HEK293 (cell line): ENCODE data around the gene ACAA1.
"Not testable (repeated sequence)": the region's sequence is repeated elsewhere in the genome, so short reads cannot be mapped to it uniquely, and the experiment has no call there.

Source experiments
- CTCF ChIA-PET: fragments of 350-600 bp; formaldehyde crosslinking; extraction: SDS; loops from one replicate; lab custom pipeline; 2021; ENCODE audit warnings: antibody characterized with exemption; lab: Yijun Ruan, JAX
- POLR2A ChIA-PET: fragments of 300-600 bp; formaldehyde crosslinking; extraction: SDS; loops from one replicate; lab custom pipeline; 2020; ENCODE audit warnings: antibody characterized with exemption, inconsistent platforms; lab: Yijun Ruan, JAX
- H3K27ac ChIP-seq: fragments of 200-500 bp; sonication (Bioruptor generic); 2 replicates; pipeline ENCODE4 v1.5.1; 2014; ENCODE audit warnings: low read depth, low read length, control low read depth, inconsistent platforms; ENCODE audit errors: extremely low read depth
- H3K36me3 ChIP-seq, 2 experiments: fragments of 200-500 bp in 1 of 2; sonication (Bioruptor generic) in 1 of 2; 1 replicate in 1 of 2; 2 replicates in 1 of 2; pipeline ENCODE4 v1.5.1; 2014 to 2017; ENCODE audit warnings: inconsistent platforms in 2 of 2, low read length in 2 of 2; ENCODE audit not compliant: control insufficient read depth in 2 of 2, insufficient read depth in 1 of 2
- H3K4me1 ChIP-seq: fragments of 200-500 bp; sonication (Bioruptor generic); 2 replicates; pipeline ENCODE4 v1.5.1; 2014; ENCODE audit warnings: mild to moderate bottlenecking, low read length, inconsistent platforms; ENCODE audit not compliant: control insufficient read depth, insufficient read depth
- H3K4me3 ChIP-seq: 2 replicates; pipeline ENCODE4 v1.5.1; 2011; ENCODE audit warnings: low read depth, mild to moderate bottlenecking, control low read depth, low read length, moderate library complexity
- H3K9me3 ChIP-seq: fragments of 200-500 bp; sonication (Bioruptor generic); 2 replicates; pipeline ENCODE4 v1.5.1; 2014; ENCODE audit warnings: low read depth, low read length, inconsistent platforms; ENCODE audit not compliant: control insufficient read depth, insufficient read depth
- EGR2 ChIP-seq: fragments of 450-650 bp; formaldehyde crosslinking; IDR thresholded peaks from 2 replicates; pipeline ENCODE4 v1.5.1; 2016; ENCODE audit warnings: low read depth, missing biosample characterization, missing genetic modification characterization
- KLF9 ChIP-seq: fragments of 450-650 bp; formaldehyde crosslinking; IDR thresholded peaks from 2 replicates; pipeline ENCODE4 v1.5.1; 2016; ENCODE audit warnings: missing biosample characterization, missing genetic modification characterization, low read depth
- RBAK ChIP-seq: fragments of 450-650 bp; formaldehyde crosslinking; IDR thresholded peaks from 2 replicates; pipeline ENCODE4 v1.5.1; 2016; ENCODE audit warnings: missing biosample characterization, missing genetic modification characterization
- SALL2 ChIP-seq: fragments of 450-650 bp; formaldehyde crosslinking; IDR thresholded peaks from 2 replicates; pipeline ENCODE4 v1.5.0; 2017; ENCODE audit warnings: missing biosample characterization, mild to moderate bottlenecking, missing genetic modification characterization, borderline replicate concordance
- SETDB1 ChIP-seq: IDR thresholded peaks from one replicate; pipeline ENCODE4 v1.6.1; 2017; ENCODE audit warnings: mild to moderate bottlenecking, low read length, moderate library complexity, mixed read lengths; ENCODE audit not compliant: insufficient read length
- ZBTB48 ChIP-seq: fragments of 450-650 bp; formaldehyde crosslinking; IDR thresholded peaks from 2 replicates; pipeline ENCODE4 v1.5.1; 2016; ENCODE audit warnings: missing biosample characterization, missing genetic modification characterization
- ZFHX2 ChIP-seq: fragments of 450-650 bp; formaldehyde crosslinking; conservative IDR thresholded peaks from 2 replicates; pipeline ENCODE4 v1.5.1; 2016; ENCODE audit warnings: missing biosample characterization, missing genetic modification characterization
- ZNF114 ChIP-seq: fragments of 450-650 bp; formaldehyde crosslinking; IDR thresholded peaks from 2 replicates; pipeline ENCODE4 v1.5.0; 2017; ENCODE audit warnings: missing biosample characterization, missing genetic modification characterization
- ZNF155 ChIP-seq: fragments of 450-650 bp; formaldehyde crosslinking; IDR thresholded peaks from 2 replicates; pipeline ENCODE4 v1.5.1; 2016; ENCODE audit warnings: missing biosample characterization, missing genetic modification characterization
- ZNF2 ChIP-seq: fragments of 450-650 bp; formaldehyde crosslinking; IDR thresholded peaks from 2 replicates; pipeline ENCODE4 v1.5.1; 2016; ENCODE audit warnings: missing biosample characterization, missing genetic modification characterization
- ZNF223 ChIP-seq: fragments of 450-650 bp; formaldehyde crosslinking; IDR thresholded peaks from 2 replicates; pipeline ENCODE4 v1.5.1; 2016; ENCODE audit warnings: missing biosample characterization, missing genetic modification characterization
- ZNF324 ChIP-seq: fragments of 450-650 bp; formaldehyde crosslinking; IDR thresholded peaks from 2 replicates; pipeline ENCODE4 v1.5.1; 2016; ENCODE audit warnings: missing biosample characterization, missing genetic modification characterization
- ZNF335 ChIP-seq: fragments of 450-650 bp; formaldehyde crosslinking; conservative IDR thresholded peaks from 2 replicates; pipeline ENCODE4 v1.5.1; 2016; ENCODE audit warnings: missing biosample characterization, missing genetic modification characterization
- ZNF341 ChIP-seq: fragments of 450-650 bp; formaldehyde crosslinking; IDR thresholded peaks from 2 replicates; pipeline ENCODE4; 2016; ENCODE audit warnings: low read depth, missing biosample characterization, missing genetic modification characterization
- ZNF664 ChIP-seq: fragments of 450-650 bp; formaldehyde crosslinking; IDR thresholded peaks from 2 replicates; pipeline ENCODE4 v1.5.1; 2016; ENCODE audit warnings: missing biosample characterization, missing genetic modification characterization
- ZNF677 ChIP-seq: fragments of 450-650 bp; IDR thresholded peaks from 2 replicates; pipeline ENCODE4 v1.5.0; 2018; ENCODE audit warnings: missing biosample characterization, mild to moderate bottlenecking, missing genetic modification characterization, moderate library complexity
- ZNF776 ChIP-seq: fragments of 450-650 bp; formaldehyde crosslinking; IDR thresholded peaks from 2 replicates; pipeline ENCODE4 v1.5.0; 2017; ENCODE audit warnings: missing biosample characterization, missing genetic modification characterization, borderline replicate concordance
- ZNF843 ChIP-seq: fragments of 450-650 bp; formaldehyde crosslinking; IDR thresholded peaks from 2 replicates; pipeline ENCODE4 v1.5.1; 2016; ENCODE audit warnings: missing biosample characterization, missing genetic modification characterization

Gene ACAA1

DNA sequence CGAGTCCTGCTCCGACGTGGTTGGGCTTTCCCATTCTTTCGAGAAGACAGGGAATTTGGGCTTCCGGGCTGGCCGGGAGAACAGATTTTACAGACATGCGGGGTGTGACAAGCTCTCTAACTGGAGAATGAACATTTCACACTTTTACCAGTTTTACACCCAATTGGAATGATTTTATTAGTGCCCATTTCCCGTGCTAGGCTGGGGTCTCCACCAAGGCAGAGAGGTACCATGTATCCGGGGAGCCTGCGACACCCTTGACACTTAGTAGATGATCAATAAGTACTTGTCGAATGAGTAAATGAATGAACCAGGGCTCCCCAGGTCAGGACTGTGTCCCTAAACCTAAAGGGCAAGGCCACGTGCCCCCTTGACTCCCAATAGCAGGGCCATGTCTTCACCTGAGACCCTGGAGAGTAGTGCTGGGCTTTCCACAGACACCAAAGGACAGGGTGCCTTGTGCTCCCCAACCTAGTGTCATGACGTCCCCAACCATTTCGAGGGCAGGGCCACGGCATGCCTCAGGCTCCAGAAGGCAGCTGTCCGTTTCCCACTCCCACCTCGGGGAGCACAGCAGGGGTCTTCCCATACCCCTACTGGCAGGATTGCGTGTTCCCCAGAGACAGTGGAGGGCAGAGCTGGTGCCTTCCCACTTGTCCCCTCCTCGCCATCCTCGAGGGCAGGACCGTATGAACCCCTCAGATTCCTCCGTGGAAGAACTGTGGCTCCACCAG, 855 bp upstream of the ACAA1 start (continued):
- no peak for TF ChIP-seq ZNF114 (tag by site-specific recombination)
- TF ChIP-seq ZNF324 (tag by site-specific recombination) = no peak
- 0 out of 2 replicates have a peak, but pooled peaks have one; percentile 17 for TF ChIP-seq ZNF664 (tag by site-specific recombination)
- TF ChIP-seq ZBTB48 (tag by site-specific recombination) = 0 out of 2 replicates have a peak, but pooled peaks have one; percentile 12
- no peak for TF ChIP-seq KLF9 (tag by site-specific recombination)
- TF ChIP-seq ZNF223 (tag by site-specific recombination) = no peak
- TF ChIP-seq ZNF776 (tag by site-specific recombination) = no peak
- no peak for TF ChIP-seq EGR2 (tag by site-specific recombination)

DNA sequence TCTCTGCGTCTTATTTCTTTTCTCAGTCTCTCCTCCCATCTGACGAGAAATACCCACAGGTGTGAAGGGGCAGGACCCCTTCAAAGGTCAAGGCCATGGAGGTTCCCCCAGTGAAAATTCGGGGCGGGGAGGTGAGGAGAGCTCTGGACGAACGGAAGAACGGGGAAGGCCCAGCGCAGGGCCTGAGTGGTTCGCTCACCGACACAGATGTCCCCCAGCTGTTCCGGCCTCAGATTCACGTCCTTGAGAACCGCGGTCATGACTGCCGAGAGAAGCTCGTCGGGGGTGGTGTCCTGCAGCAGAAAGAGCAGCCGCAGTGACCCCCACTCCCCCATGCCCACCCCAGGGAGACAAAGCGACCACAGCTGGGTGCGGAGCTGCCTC, 542 bp downstream of the ACAA1 start:
- ChIA-PET CTCF (no interaction called here), POLR2A (interaction anchor here (0.8 to 3.5 kb wide), 12 partner anchors 10 to 319 kb away, joined by 3 to 48 read pairs (median 6); partner anchors contain the start of genes ACVR2B and OXSR1)
- Histone ChIP-seq H3K9me3 (no peaks in the 10 kb centered on the region), H3K4me3 (peak overlapping the region; percentile 83), H3K4me1 (no peaks in the 10 kb centered on the region), H3K36me3 (peaks cover 0 to 39% of the 10 kb centered on the region in 2 experiments; a peak in 1 of 3 replicates), H3K27ac (peak overlapping the region; percentile 2; the same call in 1 of the 2 replicates)
- TF ChIP-seq SETDB1 (no peak), ZNF335 (peak; percentile 83), ZNF341 (tag by site-specific recombination) (peak; percentile 86)

DNA sequence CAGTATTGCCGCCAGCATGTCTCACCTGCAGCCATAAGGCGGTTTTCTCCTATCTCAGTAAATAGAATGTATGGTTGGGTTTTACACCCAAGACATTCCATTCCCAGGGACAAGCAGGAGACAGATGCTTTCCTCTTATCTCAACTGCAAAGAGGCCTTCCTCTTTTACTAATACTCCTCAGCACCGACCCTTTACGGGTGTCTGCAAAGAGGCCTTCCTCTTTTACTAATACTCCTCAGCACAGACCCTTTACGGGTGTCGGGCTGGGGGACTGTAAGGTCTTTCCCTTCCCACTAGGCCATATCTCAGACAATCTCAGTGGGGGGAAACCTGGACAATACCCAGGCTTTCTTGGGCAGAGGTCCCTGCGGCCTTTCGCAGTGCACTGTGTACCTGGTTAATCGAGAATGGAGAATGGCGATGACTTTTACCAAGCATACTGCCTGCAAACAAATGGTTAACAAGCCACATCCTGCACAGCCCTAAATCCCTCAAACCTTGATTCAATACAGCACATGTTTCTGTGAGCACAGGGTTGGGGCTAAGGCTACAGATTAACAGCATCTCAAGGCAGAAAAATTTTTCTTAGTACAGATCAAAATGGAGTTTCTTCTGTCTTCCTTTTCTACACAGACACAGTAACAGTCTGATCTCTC, 1.2 kb downstream of the ACAA1 start:
- peak overlapping the region; percentile 83 for H3K4me3 ChIP-seq
- H3K27ac ChIP-seq, CTCF ChIA-PET, H3K4me1 ChIP-seq, H3K9me3 ChIP-seq: not testable (repeated sequence)
- H3K36me3 ChIP-seq = peaks cover 0 to 45% of the 10 kb centered on the region in 2 experiments; a peak in 1 of 3 replicates
- POLR2A ChIA-PET = interaction anchor here (1.5 to 3.5 kb wide), 6 partner anchors 15 to 320 kb away, joined by 3 to 48 read pairs (median 11); partner anchors contain the start of gene OXSR1

DNA sequence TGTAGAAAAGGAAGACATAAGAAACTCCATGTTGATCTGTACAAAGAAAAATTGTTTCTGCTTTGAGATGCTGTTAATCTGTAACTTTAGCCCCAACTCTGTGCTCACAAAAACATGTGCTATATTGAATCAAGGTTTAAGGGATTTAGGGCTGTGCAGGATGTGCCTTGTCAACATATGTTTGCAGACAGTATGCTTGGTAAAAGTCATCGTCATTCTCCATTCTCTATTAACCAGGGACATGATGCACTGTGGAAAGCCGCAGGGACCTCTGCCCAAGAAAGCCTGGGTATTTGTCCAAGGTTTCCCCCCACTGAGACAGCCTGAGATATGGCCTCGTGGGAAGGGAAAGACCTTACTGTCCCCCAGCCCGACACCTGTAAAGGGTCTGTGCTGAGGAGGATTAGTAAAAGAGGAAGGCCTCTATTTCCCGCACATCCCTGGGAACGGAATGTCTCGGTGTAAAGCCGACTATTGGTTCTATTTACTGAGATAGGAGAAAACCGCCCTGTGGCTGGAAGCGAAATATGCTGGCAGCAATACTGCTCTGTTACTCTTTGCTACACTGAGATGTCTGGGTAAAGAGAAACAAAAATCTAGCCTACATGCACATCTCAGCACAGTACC, 2.3 kb downstream of the ACAA1 start:
- H3K4me3 ChIP-seq, H3K4me1 ChIP-seq, H3K9me3 ChIP-seq, POLR2A ChIA-PET, CTCF ChIA-PET, H3K27ac ChIP-seq: not testable (repeated sequence)
- H3K36me3 ChIP-seq = peaks cover 4 to 55% of the 10 kb centered on the region in 2 experiments; a peak in 2 of 3 replicates

DNA sequence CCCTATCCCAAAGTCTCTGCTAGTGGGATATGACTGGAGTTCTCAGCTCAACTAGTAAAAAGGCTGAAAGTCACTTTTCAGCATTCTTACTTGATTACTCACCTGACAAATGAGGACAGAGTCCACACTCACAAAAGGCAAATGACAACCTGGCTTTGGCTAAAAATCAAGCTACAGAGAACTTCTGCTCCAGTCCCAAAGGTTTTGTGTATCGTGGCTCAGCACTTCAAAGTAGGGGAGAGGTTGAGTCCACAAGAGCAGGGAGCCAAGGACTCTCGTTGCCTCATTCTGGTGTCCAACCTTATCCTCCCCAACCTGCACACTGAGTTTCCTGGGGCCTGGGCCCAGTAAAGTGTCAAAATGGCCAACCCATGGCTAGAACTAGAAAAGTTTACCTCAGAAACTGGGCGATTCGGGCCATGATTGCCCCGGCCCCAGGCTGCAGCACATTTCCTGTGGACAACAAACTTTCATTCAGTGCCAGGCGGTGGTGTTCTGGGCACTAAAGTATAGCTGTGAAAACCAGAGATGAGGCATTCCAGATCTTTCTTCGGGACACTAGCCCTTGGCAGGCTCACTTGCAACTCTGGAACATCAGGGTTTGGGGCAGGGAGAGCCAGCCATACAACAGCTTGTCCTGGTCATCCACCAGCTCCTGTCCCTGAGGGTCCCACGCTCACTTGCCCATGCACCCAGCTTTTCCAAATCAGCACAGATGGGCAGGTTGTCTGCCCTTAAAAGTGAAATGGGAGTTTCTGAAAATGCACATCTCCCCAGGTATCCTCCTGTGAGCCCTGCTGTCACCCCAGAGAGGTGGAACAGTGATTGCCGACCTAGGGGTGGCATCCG, 3.1 kb downstream of the ACAA1 start:
- Histone ChIP-seq H3K4me1 (no peaks in the 10 kb centered on the region), H3K4me3 (no peak overlapping the region), H3K9me3 (no peaks in the 10 kb centered on the region), H3K36me3 (peaks cover 4 to 64% of the 10 kb centered on the region in 2 experiments; a peak in 2 of 3 replicates), H3K27ac (no peak overlapping the region)
- ChIA-PET POLR2A (interaction anchor here (1.1 kb wide), 1 partner anchor 31 kb away, joined by 3 read pairs; no protein-coding TSS in a partner anchor), CTCF (interaction anchor here (0.7 to 1.3 kb wide), 2 partner anchors 45 to 95 kb away, joined by 3 read pairs; no protein-coding TSS in a partner anchor)
- TF ChIP-seq ZNF843 (tag by site-specific recombination) = no peak
- no peak for TF ChIP-seq ZNF155 (tag by site-specific recombination)
- TF ChIP-seq SALL2 (tag by site-specific recombination) = no peak
- no peak for TF ChIP-seq ZFHX2 (tag by site-specific recombination)
- no peak for TF ChIP-seq ZNF2 (tag by site-specific recombination)
- TF ChIP-seq ZNF677 (tag by site-specific recombination) = no peak
- no peak for TF ChIP-seq RBAK (tag by site-specific recombination)
